HG03139 (cell line): ENCODE measurements around the gene KCNB1.

Experiments
- ATAC-seq: cut with Tn5 transposase; IDR thresholded peaks from one replicate; pipeline ENCODE4 v1.9.1; 2021; ENCODE audit not compliant: unreplicated experiment

Gene KCNB1

GRCh38 chr20:49360242-49360968 is 122.1 kb downstream of the KCNB1 start:
- ATAC-seq = no peak

DNA sequence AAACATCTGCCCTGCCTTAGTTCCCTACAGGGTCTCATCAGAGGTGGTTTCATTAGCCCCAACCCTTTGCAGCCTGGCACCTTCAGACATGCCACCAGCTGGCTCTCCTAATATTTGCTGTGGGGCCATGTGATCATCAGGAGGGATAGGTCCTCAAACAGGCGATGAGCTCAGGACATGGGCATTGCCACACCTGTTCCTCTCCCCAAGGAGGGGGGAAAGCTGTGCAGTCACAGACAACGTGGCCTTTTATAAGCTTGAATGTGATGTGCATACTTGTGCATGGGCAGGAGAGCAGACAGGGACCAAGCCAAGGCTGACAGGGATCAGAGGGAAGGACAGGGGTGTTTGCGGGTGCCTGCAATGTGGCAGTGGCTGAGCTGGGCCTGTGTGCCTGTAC is 125.8 kb downstream of the KCNB1 start:
- no peak for ATAC-seq

- ATAC-seq = no peak
Observed at GRCh38 chr20:49354673-49355072, 127.8 kb downstream of the KCNB1 start.

GRCh38 chr20:49353348-49353747 is 129.1 kb downstream of the KCNB1 start:
- no peak for ATAC-seq

DNA sequence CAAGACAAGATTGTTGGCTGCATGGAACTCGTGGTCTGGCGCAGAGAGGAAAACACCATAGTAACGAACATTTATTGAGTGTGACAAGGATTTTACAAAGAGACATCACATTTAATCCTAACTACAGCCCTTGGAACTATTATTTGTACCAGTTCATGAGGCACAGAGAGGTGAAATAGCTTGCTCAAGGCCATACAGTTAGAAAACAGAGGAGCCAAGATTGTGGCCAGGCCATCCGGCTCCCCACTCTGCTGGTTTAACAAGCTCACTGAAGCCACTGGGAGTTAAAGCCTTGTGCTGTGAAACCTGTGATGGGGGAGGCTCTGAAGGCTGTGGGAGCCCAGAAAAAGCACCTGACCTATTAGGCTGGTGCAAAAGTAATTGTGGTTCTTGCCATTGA is 129.7 kb downstream of the KCNB1 start:
- no peak for ATAC-seq

DNA sequence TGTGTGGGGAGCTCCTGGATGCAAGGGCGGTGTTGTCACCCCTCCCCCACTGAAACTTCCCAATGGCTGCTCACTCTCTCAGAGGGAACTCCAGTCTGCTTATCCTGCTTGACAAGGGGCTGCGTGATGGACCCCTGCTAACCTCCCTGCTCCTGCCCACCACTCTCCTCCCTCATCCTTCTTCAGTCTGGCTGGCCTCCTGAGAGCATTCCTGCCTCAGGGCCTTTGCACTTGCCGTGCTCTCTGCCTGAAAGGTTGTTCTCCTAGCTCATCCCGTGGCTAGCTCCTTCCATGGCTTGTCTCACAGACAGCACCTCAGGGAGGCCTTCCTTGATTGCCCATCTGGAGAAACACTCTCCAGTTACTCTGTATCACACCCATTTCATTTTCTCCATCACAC is 130.7 kb downstream of the KCNB1 start:
- no peak for ATAC-seq

GRCh38 chr20:49349694-49350252 is 132.7 kb downstream of the KCNB1 start:
- no peak for ATAC-seq

DNA sequence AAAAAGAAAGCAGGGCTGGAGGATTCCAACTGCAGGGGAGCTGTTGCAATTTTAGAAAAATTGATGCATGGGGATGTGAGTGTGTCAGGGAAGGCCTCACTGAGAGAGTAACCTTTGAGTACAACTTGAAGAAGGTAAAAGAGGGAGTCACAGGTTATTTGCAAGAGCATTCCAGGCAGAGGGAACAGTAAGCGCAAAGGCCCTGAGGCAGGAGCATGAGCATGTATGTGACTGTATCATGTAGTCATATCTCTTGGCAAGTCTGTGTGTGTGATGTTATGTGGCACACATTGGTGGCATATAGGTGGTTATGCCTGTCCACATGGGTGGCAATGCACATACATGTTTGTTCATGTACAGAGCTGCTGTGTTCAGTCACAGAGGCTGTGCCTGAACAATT is 133.4 kb downstream of the KCNB1 start:
- ATAC-seq = no peak

- ATAC-seq = no peak
Observed at GRCh38 chr20:49348563-49348962, 133.9 kb downstream of the KCNB1 start.

GRCh38 chr20:49347156-49347555 is 135.3 kb downstream of the KCNB1 start:
- no peak for ATAC-seq

- ATAC-seq = no peak
Observed at GRCh38 chr20:49346682-49347081, 135.8 kb downstream of the KCNB1 start.

DNA sequence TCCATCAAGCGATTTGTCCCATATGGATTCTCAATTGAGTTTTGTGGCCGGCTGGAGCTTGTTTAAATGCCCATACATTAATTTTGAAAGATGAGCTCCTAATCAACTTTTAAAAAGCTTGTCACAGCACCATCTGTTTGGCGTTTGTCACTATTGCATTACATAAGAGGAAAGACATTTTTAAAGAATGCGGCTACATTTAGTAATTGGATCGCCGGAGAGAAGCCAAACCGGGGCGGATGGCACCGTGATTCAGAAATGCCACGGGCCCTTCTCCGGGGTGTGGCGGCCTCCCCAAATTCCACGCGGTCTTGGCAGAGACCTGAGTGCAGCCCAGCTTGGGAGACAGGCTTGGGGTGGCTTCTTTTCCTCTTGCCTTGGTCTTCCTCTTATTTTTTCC is 136.9 kb downstream of the KCNB1 start:
- ATAC-seq = no peak

GRCh38 chr20:49344975-49345374 is 137.5 kb downstream of the KCNB1 start:
- no peak for ATAC-seq

DNA sequence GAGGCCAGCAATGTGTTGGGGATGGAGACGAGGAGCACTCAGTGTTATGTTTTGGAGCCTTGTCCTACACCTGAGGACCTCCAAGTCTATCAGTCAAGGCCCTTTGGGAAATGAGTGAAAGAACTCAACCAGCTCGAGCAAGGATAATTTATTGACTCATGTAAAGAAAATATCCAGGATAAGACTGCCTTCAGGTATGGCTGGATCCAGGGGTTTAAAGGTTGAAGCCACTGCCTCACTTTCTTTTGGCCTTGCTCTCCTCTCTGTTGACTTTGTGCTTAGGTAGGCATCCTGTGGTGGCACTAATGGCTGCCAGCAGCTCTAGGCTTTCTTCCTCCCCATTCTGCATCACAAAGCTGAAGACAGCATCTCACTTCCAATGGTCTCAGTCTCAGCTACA is 138.3 kb downstream of the KCNB1 start:
- ATAC-seq = no peak

DNA sequence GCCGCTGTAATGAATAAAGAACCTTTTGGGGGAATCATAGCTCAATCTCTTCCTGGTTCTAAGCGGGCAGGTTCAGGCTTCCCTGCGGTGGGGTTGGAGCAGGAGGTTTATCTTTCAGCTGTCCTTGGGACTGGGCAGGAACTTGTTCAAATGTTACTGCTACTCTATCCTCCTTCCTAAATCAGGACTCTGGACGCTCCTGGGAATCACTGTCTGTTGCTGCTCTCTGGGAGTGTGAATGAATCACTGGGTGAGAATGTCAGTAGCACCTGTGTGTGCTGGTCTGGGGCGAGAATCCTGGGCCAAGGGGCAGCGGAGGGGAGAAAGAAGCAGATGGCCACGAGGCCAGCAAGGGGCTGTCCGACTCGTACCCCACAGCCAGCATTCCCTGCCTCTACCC is 139.2 kb downstream of the KCNB1 start:
- no peak for ATAC-seq

DNA sequence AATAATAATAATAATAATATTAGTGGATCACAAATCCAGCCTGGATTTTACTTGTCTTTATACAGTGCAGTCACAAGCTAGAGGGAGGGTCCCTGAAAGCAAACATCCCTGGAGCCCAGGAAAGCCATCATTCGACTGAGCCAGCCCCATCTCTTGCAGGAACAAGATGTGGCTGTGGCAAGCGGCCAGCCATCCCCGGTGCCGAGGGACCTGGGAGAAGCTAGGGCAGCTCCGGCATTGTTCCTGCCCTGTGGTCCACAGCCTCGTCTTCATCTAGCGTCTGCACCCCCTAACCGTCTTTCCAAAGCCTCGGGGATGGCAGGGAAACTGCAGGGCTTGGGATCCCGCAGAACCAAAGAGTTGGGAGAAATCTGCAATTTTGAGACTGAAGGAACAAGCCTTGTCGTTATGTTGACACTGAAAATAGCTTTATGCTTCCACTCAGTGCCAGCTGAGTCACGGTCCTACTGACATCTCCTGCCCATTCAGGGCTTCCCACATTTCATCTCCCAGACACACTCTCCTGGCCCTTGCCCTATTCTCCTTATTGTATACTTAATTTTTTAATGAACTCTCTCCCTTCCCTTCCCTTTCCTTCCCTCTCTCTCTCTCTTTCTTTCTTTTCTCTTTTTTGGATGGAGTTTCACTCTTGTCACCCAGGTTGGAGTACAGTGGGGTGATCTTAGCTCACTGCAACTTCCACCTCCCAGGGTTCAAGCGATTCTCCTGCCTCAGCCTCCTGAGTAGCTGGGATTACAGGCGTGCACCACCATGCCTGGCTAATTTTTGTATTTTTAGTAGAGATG is 142.1 kb downstream of the KCNB1 start:
- no peak for ATAC-seq

GRCh38 chr20:49339123-49339522 is 143.3 kb downstream of the KCNB1 start:
- no peak for ATAC-seq

DNA sequence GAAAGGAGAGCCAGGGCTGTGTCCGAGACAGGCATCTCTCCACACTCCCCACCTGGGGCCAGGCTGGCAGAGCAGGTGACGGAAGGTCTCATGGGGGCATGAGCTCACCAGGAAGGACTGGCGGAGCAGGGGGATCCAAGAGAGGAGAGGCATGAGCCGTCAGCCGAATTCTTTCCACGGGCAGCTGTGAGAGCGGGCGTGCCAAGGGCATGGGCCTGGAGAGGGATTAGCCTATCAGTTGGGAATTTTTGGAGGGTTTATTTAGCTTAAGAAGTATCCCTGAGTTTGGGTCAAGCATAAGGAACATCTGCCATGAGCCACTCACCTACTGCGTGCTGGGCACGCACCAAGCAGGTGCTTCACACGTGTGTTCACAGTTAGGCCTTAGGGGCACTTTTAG is 144.4 kb downstream of the KCNB1 start:
- no peak for ATAC-seq

- no peak for ATAC-seq
Observed at GRCh38 chr20:49337357-49337756, 145.1 kb downstream of the KCNB1 start.

DNA sequence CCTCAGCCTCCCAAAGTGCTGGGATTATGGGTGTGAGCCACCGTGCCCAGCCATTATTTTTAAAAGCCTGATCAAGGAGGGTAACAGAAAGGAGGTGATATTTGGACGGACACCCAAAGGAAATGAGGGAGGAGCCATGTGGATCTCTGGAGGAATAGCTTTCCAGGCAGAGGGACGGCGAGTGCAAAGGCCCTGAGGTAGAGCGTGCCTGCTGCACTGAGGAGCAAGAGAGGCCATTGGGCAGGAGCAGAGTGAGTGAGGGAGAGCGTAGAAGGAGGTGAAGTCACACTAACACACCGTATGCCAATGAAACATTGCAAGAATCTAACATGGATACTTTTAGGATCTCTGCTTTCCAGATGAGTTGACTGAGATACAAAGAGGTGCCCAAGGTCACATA is 145.7 kb downstream of the KCNB1 start:
- no peak for ATAC-seq

DNA sequence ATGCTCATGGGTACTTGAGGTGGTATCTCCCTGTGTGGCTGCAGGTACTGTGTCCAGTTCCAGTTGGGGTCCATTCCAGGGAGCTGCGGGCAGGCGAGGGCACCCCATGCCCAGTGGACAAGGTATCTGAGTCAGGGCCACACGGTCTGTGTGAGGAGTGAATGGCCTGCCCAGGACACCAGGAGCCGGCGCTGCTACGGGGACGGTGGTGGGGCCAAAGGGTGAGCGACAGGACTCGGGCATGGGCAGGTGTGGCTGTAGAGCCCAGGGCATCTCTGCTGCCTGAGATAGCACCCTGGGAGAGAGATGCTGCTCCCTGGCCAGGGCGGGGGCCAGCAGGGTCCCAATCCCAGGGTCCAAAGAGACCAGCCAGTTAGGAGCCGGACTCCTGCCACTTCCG is 147.0 kb downstream of the KCNB1 start:
- no peak for ATAC-seq
